ENCODE data around the gene NEU4. TPM values are rescaled to one million over a fixed set of nuclear protein-coding genes. Genes with fewer than 3 reads are reported as not detected.
"Not testable (repeated sequence)": the region's sequence is repeated elsewhere in the genome, so short reads cannot be mapped to it uniquely, and the experiment has no call there.

The NEU4 gene
- total and polyA plus RNA-seq, 8 donors: 0.31 to 0.42 TPM; not detected in 6

DNA sequence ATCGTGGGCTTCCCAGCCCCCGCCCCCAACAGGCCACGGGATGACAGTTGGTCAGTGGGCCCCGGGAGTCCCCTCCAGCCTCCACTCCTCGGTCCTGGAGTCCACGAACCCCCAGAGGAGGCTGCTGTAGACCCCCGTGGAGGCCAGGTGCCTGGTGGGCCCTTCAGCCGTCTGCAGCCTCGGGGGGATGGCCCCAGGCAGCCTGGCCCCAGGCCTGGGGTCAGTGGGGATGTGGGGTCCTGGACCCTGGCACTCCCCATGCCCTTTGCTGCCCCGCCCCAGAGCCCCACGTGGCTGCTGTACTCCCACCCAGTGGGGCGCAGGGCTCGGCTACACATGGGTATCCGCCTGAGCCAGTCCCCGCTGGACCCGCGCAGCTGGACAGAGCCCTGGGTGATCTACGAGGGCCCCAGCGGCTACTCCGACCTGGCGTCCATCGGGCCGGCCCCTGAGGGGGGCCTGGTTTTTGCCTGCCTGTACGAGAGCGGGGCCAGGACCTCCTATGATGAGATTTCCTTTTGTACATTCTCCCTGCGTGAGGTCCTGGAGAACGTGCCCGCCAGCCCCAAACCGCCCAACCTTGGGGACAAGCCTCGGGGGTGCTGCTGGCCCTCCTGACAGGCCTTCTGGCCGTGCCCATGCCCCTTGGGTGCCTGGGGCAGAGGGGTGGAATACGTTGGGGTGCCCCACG is 7.6 kb downstream of the NEU4 start:
- no peak overlapping the region for H3K4me3 ChIP-seq
- FAIRE-seq (no peak), ATAC-seq (no peak), DNase-seq (peak in 2 of 6 donors; percentile 51 to 64)
- intact Hi-C loops (cut with DNase I): no loop called here
- TF ChIP-seq, protein P1, sequence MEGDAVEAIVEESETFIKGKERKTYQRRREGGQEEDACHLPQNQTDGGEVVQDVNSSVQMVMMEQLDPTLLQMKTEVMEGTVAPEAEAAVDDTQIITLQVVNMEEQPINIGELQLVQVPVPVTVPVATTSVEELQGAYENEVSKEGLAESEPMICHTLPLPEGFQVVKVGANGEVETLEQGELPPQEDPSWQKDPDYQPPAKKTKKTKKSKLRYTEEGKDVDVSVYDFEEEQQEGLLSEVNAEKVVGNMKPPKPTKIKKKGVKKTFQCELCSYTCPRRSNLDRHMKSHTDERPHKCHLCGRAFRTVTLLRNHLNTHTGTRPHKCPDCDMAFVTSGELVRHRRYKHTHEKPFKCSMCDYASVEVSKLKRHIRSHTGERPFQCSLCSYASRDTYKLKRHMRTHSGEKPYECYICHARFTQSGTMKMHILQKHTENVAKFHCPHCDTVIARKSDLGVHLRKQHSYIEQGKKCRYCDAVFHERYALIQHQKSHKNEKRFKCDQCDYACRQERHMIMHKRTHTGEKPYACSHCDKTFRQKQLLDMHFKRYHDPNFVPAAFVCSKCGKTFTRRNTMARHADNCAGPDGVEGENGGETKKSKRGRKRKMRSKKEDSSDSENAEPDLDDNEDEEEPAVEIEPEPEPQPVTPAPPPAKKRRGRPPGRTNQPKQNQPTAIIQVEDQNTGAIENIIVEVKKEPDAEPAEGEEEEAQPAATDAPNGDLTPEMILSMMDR (IDR thresholded peaks at IDR 0.05): no peak
- no peaks in the 10 kb centered on the region for H3K36me3 ChIP-seq
- no peaks in the 10 kb centered on the region for H3K9me3 ChIP-seq
- WGBS, 2 donors: 62 to 66% methylated on average over 33 of the region's 33 CpGs
- no peak overlapping the region for H3K27ac ChIP-seq
- no peaks in the 10 kb centered on the region for H3K4me1 ChIP-seq
- no peaks in the 10 kb centered on the region for H3K27me3 ChIP-seq

DNA sequence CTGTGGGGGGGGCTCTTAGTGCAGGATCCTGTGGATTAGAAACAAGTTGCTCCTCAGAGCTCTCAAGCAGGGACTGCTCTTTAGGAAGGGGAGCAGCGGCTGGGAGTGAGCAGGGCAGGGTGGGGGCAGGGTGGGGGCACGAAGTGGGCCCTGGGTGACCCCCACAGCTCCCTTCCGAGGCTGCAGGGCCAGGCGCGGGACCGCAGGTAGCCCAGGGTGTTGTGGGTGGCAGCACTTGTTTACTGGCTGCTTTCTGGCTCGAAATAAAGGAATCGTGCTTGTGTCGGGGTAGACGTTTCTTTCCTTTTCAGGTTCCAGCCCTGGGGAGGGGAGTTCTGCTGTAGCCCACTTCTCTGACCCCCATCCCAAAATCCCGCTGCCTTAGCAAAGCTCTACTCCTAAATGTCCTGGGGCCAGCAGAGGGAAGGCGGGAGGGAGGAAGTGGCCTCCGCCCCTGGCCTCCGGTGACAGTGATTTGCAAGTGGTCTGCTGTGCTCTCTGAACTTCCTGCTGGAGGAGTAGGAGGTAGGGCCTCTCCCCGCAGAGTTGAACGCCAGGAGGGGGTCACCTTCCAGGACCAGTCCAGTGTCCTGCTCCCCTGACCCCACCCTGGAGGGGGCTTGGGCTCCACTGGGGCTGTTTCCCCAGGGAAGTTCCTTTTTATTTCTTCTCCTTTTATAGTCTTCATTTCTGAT is 8.3 kb downstream of the NEU4 start:
- intact Hi-C loops (cut with DNase I): no loop called here
- Histone ChIP-seq H3K36me3 (no peaks in the 10 kb centered on the region), H3K4me3 (no peak overlapping the region), H3K27ac (no peak overlapping the region), H3K9me3 (no peaks in the 10 kb centered on the region), H3K27me3 (no peaks in the 10 kb centered on the region), H3K4me1 (no peaks in the 10 kb centered on the region)
- TF ChIP-seq, protein P1 (IDR thresholded peaks at IDR 0.05): no peak
- ATAC-seq (no peak), FAIRE-seq (no peak), DNase-seq (peak in 1 of 6 donors; percentile 37)
- WGBS, 2 donors: 63 to 69% methylated on average over 16 of the region's 16 CpGs

DNA sequence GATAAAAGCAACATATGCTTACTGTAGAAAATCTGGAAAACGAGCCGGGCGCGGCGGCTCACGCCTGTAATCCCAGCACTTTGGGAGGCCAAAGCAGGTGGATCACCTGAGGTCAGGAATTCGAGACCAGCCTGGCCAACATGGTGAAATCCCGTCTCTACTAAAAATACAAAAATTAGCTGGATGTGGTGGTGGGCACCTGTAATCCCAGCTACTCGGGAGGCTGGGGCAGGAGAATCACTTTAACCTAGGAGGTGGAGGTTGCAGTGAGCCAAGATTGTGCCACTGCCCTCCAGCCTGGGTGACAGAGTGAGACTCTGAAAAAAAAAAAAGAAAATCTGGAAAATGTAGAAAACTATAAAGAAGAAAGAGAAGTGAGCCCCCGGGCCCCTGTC is 8.8 kb downstream of the NEU4 start:
- FAIRE-seq; intact Hi-C loops (cut with DNase I); H3K27me3 ChIP-seq; ATAC-seq; H3K4me1 ChIP-seq; H3K36me3 ChIP-seq; DNase-seq; H3K4me3 ChIP-seq; H3K27ac ChIP-seq; H3K9me3 ChIP-seq: not testable (repeated sequence)
- 87 to 88% methylated on average over 9 to 10 of the region's 10 CpGs for WGBS, 2 donors

DNA sequence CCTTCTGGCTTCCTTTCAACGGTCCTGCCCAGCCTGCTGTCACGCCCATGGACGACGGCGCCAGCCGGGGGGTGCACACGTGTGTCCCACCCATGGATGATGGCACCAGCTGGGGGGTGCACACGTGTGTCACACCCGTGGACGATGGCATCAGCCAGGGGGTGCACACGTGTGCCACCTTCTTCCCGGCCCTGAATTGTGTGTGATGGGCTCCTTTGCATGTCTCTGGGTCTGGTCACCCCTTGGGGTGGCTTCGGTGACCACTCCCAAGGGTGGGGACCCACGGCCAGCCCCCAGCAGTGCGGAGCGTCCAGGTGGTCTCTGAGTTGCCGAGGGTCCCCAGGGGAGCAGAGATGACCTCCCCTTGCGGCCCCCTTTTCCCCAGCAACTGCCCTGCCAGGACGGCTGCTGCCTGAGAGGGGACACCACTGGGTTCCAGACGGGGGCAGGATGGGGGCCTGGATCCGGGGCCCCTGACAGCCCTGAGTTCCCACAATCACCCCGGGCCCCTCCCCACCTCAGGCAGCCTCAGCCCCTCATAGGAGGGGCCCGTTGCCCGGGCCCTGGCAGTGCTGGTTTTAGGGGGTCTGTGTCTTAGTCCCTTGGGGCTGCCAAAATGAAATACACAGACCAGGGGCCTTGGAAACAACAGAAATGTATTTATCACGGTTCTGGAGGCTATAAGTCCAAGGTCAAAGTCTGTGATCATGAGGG is 9.4 kb downstream of the NEU4 start:
- no peaks in the 10 kb centered on the region for H3K27me3 ChIP-seq
- FAIRE-seq (no peak), ATAC-seq (no peak), DNase-seq (peak in 3 of 6 donors; percentile 9 to 40 (median 22))
- H3K4me1 ChIP-seq: no peaks in the 10 kb centered on the region
- 76 to 77% methylated on average over 25 of the region's 25 CpGs for WGBS, 2 donors
- intact Hi-C loops (cut with DNase I): no loop called here
- H3K36me3 ChIP-seq: no peaks in the 10 kb centered on the region
- H3K4me3 ChIP-seq: no peak overlapping the region
- H3K27ac ChIP-seq: no peak overlapping the region
- no peaks in the 10 kb centered on the region for H3K9me3 ChIP-seq
- TF ChIP-seq, protein P1 (IDR thresholded peaks at IDR 0.05): no peak

DNA sequence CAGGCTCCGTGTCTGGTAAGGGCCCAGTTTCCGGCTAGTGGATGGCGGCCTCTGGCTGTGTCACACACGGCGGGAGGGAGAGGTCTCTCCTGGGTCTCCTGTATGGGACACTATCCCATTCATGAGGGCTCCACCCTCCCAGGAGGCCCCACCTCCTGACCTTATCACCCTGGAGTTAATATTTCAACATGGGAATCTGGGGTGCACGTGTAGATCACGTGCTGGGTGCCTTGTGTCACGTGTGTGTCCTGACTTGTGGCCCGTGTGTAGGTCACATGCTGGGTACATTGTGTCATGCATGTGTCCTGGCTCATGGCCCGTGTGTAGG is 9.9 kb downstream of the NEU4 start:
- peak in 3 of 6 donors; percentile 31 to 62 (median 32) for DNase-seq
- Histone ChIP-seq H3K9me3 (no peaks in the 10 kb centered on the region), H3K27ac (no peak overlapping the region), H3K4me1 (no peaks in the 10 kb centered on the region), H3K36me3 (no peaks in the 10 kb centered on the region), H3K27me3 (no peaks in the 10 kb centered on the region), H3K4me3 (no peak overlapping the region)
- WGBS, 2 donors: 32 to 33% methylated on average over 10 of the region's 10 CpGs
- intact Hi-C loops (cut with DNase I): no loop called here
- TF ChIP-seq, protein P1 (IDR thresholded peaks at IDR 0.05): no peak
- ATAC-seq: peak in 3 of 4 donors; percentile 37 to 64 (median 46)
- FAIRE-seq: no peak

DNA sequence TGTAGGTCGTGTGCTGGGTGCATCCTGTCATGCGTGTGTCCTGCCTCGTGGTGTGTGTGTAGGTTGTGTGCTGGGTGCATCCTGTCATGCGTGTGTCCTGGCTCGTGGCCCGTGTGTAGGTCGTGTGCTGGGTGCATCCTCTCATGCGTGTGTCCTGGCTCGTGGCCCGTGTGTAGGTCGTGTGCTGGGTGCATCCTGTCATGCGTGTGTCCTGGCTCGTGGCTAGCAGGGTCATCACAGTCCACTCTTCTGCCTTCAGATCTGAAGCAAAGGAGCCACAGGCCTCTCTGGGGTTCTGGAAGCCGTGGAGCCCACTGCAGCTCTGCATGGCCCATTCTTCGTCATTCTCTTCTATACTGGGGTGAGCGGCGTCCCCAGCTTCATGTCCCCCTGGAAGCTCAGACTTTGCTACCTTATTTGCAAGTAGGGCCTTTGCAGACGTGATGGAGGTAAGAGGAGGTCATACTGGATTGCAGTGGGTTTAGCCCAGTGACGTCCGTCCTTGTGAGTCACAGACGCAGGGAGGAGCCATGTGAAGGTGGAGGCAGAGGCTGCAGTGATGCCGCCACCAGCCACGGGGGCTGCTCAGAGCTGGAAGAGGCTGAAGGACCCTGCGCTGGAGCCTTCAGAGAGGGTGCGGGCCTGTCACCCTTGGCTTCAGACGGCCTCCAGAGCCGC is 11.1 kb downstream of the NEU4 start:
- DNase-seq: peak in 3 of 6 donors; percentile 9 to 71 (median 31)
- 78 to 81% methylated on average over 27 of the region's 27 CpGs for whole genome bisulfite sequencing, 2 donors
- H3K4me3 ChIP-seq; H3K4me1 ChIP-seq; H3K36me3 ChIP-seq; H3K27ac ChIP-seq; H3K9me3 ChIP-seq; FAIRE-seq; H3K27me3 ChIP-seq; intact Hi-C loops (cut with DNase I); ATAC-seq: not testable (repeated sequence)

Data from pancreas (tissue), 10 donors.